GM19328 (cell line): ENCODE results near the gene KLHL15.
A peak's percentile ranks its signal among the peaks of the same experiment; 100 is the strongest.
"Not testable (repeated sequence)": the region's sequence is repeated elsewhere in the genome, so short reads cannot be mapped to it uniquely, and the experiment has no call there.

ENCODE experiments used
- ATAC-seq: cut with Tn5 transposase; IDR thresholded peaks from one replicate; pipeline ENCODE4 v1.9.1; 2021; ENCODE audit warnings: mild to moderate bottlenecking, moderate library complexity; ENCODE audit not compliant: unreplicated experiment

The KLHL15 gene, protein sequence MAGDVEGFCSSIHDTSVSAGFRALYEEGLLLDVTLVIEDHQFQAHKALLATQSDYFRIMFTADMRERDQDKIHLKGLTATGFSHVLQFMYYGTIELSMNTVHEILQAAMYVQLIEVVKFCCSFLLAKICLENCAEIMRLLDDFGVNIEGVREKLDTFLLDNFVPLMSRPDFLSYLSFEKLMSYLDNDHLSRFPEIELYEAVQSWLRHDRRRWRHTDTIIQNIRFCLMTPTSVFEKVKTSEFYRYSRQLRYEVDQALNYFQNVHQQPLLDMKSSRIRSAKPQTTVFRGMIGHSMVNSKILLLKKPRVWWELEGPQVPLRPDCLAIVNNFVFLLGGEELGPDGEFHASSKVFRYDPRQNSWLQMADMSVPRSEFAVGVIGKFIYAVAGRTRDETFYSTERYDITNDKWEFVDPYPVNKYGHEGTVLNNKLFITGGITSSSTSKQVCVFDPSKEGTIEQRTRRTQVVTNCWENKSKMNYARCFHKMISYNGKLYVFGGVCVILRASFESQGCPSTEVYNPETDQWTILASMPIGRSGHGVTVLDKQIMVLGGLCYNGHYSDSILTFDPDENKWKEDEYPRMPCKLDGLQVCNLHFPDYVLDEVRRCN

DNA sequence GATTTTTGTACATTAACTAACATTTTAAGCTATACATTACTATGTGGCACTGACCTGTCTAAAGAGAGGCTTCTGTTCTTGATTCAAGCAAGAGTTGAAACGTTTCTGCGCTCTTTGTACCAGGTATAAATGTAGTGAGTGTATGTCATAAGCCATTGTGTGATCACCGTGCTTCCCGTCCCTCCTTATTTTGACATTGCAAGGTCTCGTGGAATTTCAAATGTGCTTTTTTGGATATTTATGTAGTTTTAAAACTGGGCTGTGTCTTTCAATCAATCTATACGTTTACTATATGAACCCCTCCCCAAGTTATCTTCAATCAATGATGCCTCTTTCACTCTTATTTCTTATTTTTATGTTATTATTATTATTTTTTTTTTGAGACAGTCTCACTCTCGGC, at the start of gene KLHL15:
TSS of gene KLHL15 (minus strand) at position 101 of the 400 bp plus-strand sequence. CDS start 20,493 bp downstream, outside the sequence.
- ATAC-seq, result no peak

DNA sequence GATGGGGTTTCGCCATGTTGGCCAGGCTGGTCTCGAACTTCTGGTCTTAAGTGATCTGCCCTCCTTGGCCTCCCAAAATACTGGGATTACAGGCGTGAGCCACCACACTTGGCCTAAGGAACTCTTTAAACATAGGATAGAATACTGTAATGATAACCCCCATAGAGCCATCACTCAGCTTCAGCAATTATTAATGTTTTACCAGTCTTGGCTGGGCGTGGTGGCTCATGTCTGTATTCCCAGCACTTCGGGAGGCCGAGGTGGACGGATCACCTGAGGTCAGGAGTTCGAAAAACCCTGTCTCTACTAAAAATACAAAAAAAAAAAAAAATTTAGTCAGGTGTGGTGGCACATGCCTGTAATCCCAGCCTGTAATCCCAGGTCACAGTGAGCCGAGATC, 42.9 kb upstream of the KLHL15 start:
- no peak for ATAC-seq

- ATAC-seq, result no peak
Measured at GRCh38 chrX:24063488-24063887, 36.5 kb upstream of the KLHL15 start.

DNA sequence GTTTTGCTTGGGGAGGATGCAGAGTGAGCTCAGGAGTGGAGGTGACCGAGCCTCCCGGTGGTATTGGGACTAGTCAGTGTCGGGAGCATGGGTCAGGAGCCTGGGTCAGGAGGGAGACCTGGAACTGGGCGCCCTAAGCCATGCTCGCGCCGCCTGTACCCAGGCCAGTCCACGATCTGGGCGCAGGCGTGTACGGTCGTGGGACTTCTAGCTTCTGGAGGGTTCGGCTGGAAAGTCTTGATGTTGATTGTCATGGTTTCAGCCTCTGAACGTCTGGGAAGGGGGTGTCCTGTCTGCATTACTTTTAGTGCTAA, 28.0 kb upstream of the KLHL15 start:
- ATAC-seq, result peak; percentile 3

DNA sequence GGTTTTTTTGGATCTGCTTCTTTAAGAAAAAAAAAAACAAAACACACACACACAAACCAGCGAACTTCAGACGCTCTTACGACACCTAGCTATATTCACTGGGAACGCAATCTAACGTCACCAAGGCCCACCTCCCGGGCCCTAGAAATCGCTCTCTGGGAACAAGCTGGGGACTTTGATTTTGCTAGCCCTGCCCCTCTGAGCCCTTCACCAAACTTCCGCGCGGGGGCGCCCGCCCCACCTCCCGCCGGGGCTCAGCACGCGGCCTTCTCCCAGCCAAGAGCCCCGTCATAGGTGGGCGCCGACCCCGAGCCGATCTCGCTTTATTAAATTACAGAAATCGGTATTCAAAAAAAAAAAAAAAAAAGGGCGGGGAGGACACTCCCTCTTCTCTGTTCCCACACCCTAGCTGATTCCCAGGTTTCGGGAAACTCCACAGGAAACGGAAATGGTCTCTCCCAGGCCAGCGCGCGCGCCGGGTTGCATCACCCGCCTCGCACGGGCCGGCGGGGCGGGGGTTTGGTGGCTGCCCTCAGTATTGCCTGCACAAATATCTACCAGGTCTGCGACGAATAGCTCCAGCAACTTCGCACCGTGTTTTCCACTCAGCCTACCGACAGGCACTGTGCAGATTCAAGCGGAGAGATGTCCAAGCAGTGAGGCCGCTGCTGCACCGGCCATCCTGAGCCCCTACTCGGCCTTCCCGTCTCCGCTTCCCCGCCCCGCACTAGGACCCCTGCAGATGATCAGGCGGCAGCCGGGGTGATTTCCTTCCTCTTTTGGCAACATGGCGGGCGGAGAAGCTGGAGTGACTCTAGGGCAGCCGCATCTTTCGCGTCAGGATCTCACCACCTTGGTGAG, 27.4 kb upstream of the KLHL15 start, which contains the start of gene EIF2S3:
TSS of gene EIF2S3 (plus strand) at position 775 of the 861 bp plus-strand sequence. CDS start at position 788, 13 bp downstream.
- ATAC-seq, result peak; percentile 88

DNA sequence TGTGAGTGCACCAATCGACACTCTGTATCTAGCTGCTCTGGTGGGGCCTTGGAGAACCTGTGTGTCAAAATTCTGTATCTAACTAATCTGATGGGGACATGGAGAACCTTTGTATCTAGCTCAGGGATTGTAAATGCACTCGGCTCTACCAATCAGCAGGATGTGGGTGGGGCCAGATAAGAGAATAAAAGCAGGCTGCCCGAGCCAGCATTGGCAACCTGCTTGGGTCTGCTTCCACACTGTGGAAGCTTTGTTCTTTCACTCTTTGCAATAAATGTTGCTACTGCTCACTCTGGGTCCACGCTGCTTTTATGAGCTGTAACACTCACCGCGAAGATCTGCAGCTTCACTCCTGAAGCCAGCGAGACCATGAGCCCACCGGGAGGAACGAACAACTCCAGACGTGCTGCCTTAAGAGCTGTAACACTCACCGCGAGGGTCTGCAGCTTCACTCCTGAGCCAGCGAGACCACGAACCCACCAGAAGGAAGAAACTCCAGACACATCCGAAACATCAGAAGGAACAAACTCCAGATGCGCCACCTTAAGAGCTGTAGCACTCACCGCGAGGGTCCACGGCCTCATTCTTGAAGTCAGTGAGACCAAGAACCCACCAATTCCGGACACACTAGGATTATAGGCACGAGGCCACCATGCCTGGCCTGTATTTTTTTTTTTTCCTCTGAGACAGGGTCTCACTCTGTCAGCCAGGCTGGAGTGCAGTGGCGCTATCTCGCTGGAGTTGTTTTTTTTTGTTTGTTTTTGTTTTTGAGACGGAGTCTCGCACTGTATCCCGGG, 23.7 kb upstream of the KLHL15 start:
- not testable (repeated sequence) for ATAC-seq

- ATAC-seq, result not testable (repeated sequence)
Measured at GRCh38 chrX:24049643-24050042, 22.7 kb upstream of the KLHL15 start.

DNA sequence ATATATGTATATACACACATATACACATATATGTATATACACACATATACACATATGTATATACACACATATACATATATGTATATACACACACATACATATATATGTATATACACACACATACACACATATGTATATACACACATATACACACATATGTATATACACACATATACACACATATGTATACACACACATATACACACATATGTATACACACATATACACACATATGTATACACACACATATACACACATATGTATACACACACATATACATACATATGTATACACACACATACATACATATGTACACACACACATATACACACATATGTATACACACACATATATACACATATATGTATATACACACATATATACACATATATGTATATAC, 19.1 kb upstream of the KLHL15 start:
- ATAC-seq, result not testable (repeated sequence)

GRCh38 chrX:24037729-24038128, 10.7 kb upstream of the KLHL15 start:
- ATAC-seq, result no peak

DNA sequence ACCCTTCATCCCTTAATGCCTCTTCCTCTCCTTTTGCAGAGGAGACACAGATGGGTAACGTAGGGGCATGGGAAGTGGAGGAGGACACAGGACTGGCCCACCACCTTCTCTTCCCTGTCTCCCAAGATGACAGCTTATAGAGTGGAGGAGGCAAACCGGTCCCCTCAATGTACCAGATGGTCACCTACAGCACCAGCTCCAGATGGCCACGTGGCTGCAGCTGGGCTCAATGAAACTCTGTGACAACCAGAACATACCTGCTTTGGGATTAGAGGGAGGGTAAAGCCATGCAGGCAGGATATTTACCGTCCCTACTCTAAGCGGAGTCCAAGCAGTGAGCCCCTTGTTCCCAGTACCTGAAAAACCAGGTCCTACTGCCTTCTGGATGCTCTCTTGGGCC, 7.5 kb upstream of the KLHL15 start:
- ATAC-seq, result no peak

- no peak for ATAC-seq
Measured at GRCh38 chrX:24030597-24030996, 3.6 kb upstream of the KLHL15 start.

GRCh38 chrX:24027985-24028384, 999 bp upstream of the KLHL15 start:
- ATAC-seq, result no peak

- ATAC-seq, result no peak
Measured at GRCh38 chrX:24026432-24026831, 554 bp downstream of the KLHL15 start.

- ATAC-seq, result peak; percentile 11
Measured at GRCh38 chrX:24025741-24026403, 1.1 kb downstream of the KLHL15 start.

DNA sequence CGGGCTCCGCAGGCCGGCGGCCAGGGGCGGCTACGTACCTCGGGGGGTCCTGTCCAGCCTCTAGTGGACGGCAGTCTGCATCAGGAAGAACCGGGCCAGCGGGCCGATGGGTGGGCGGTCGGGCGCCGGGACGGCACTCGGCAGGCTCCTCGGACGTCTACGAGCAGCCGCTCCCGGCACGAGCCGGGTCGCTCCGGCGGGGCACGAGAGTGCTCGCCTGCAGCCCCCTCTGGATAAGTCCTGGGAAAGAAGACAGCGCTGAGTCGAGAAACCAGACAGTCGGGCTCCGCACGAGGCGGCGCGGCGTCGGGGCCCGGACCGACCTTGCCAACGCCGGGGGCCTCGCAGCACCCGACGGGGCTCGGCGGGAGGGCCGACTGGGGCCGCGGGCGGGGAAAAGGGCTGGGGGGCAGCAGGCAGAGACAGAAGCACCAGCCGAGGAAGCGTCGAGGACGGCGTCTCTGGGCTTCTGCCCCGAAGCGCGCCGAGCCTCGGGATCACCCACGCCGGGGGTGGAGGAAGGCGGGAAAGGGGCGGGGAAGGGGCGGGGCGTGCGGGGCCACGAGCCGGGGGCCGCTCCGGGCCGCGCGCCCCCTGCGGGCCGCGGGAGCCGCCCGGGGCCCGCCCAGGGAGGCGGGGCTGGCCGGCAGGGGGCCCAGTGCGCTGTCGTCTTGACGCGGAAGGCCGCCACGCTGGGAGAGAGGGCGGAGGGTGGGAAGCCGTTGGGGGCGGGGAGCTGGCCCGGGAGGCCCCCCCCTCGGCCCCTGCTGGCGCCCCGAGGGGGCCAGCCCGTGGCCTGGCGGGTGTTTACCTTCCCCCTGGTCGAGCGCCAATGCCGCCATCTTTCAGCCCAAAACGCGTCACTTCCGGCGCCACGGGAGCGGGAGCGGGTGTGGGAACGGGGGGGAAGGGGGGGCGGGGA, 1.9 kb downstream of the KLHL15 start:
- peak; percentile 87 for ATAC-seq

- no peak for ATAC-seq
Measured at GRCh38 chrX:24023972-24024669, 2.9 kb downstream of the KLHL15 start.

DNA sequence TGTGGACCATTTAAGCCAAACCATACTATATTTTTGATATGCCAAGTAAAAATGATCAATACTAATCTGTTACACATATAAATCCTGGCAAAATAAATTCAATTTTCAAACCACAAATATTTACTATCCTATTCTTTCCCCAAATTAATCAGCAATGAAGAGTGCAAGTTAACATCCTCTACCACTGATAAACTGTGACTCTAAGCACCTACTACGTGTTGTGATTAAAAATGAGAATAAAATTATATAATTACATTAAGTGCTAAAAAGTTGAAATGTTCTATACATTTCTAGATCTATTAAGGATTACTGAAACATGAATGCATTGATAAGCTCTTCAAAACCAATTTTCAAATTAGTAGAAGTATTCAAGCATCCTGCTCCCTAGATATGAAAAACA, 3.4 kb downstream of the KLHL15 start:
- ATAC-seq, result no peak

GRCh38 chrX:24020306-24020876, 6.6 kb downstream of the KLHL15 start:
- no peak for ATAC-seq
